Measurements from ENCODE around the gene SP4.
A peak's percentile ranks its signal among the peaks of the same experiment; 100 is the strongest.

Gene SP4

GRCh38 chr7:21427182-21427870, 557 bp upstream of the SP4 start:
- Mint-ChIP-seq H3K36me3 (ENCODE audit: low read depth) (peaks cover 27% of the 10 kb centered on the region), H3K27ac (peak overlapping the region; percentile 100), H3K4me1 (ENCODE audit: low read depth) (peaks cover 51% of the 10 kb centered on the region), H3K4me3 (peak overlapping the region; percentile 94), H3K9me3 (no peaks in the 10 kb centered on the region), H3K27me3 (no peaks in the 10 kb centered on the region)

GRCh38 chr7:21428659-21428941, 717 bp downstream of the SP4 start:
- H3K4me1 Mint-ChIP-seq (ENCODE audit: low read depth): peaks cover 64% of the 10 kb centered on the region
- peak overlapping the region; percentile 94 for H3K27ac Mint-ChIP-seq
- no peaks in the 10 kb centered on the region for H3K27me3 Mint-ChIP-seq
- H3K4me3 Mint-ChIP-seq: peak overlapping the region; percentile 98
- H3K9me3 Mint-ChIP-seq: no peaks in the 10 kb centered on the region
- peaks cover 39% of the 10 kb centered on the region for H3K36me3 Mint-ChIP-seq (ENCODE audit: low read depth)

GRCh38 chr7:21429021-21429420, 1.1 kb downstream of the SP4 start:
- H3K9me3 Mint-ChIP-seq: no peaks in the 10 kb centered on the region
- peaks cover 39% of the 10 kb centered on the region for H3K36me3 Mint-ChIP-seq (ENCODE audit: low read depth)
- H3K27me3 Mint-ChIP-seq: no peaks in the 10 kb centered on the region
- peak overlapping the region; percentile 59 for H3K27ac Mint-ChIP-seq
- H3K4me1 Mint-ChIP-seq (ENCODE audit: low read depth): peaks cover 67% of the 10 kb centered on the region
- H3K4me3 Mint-ChIP-seq: peak overlapping the region; percentile 98

GRCh38 chr7:21429786-21430574, 2.1 kb downstream of the SP4 start:
- Mint-ChIP-seq H3K27me3 (no peaks in the 10 kb centered on the region), H3K9me3 (no peaks in the 10 kb centered on the region), H3K4me1 (ENCODE audit: low read depth) (peaks cover 74% of the 10 kb centered on the region), H3K36me3 (ENCODE audit: low read depth) (peaks cover 43% of the 10 kb centered on the region), H3K27ac (no peak overlapping the region), H3K4me3 (peak overlapping the region; percentile 98)

- H3K36me3 Mint-ChIP-seq (ENCODE audit: low read depth): peaks cover 45% of the 10 kb centered on the region
- no peak overlapping the region for H3K27ac Mint-ChIP-seq
- H3K9me3 Mint-ChIP-seq: no peaks in the 10 kb centered on the region
Observed at GRCh38 chr7:21430575-21430954, 2.7 kb downstream of the SP4 start.

GRCh38 chr7:21443149-21443841, 15.4 kb downstream of the SP4 start:
- H3K27me3 Mint-ChIP-seq: no peaks in the 10 kb centered on the region
- H3K9me3 Mint-ChIP-seq: no peaks in the 10 kb centered on the region
- peaks cover 75% of the 10 kb centered on the region for H3K36me3 Mint-ChIP-seq (ENCODE audit: low read depth)
- no peak overlapping the region for H3K4me3 Mint-ChIP-seq
- H3K4me1 Mint-ChIP-seq (ENCODE audit: low read depth): peaks cover 54% of the 10 kb centered on the region
- H3K27ac Mint-ChIP-seq: no peak overlapping the region

More at GRCh38 chr7:21430575-21430954, 2.7 kb downstream of the SP4 start:
- Mint-ChIP-seq H3K4me1 (ENCODE audit: low read depth) (peaks cover 78% of the 10 kb centered on the region), H3K4me3 (peak overlapping the region; percentile 98), H3K27me3 (no peaks in the 10 kb centered on the region)

GRCh38 chr7:21448974-21449373, 21.1 kb downstream of the SP4 start:
- Mint-ChIP-seq H3K9me3 (peaks cover 9% of the 10 kb centered on the region), H3K4me1 (ENCODE audit: low read depth) (peaks cover 32% of the 10 kb centered on the region), H3K27ac (no peak overlapping the region), H3K27me3 (no peaks in the 10 kb centered on the region), H3K36me3 (ENCODE audit: low read depth) (peaks cover 74% of the 10 kb centered on the region), H3K4me3 (no peak overlapping the region)

GRCh38 chr7:21450076-21450475, 22.2 kb downstream of the SP4 start:
- Mint-ChIP-seq H3K9me3 (peaks cover 15% of the 10 kb centered on the region), H3K4me3 (no peak overlapping the region), H3K27ac (no peak overlapping the region), H3K36me3 (ENCODE audit: low read depth) (peaks cover 74% of the 10 kb centered on the region), H3K4me1 (ENCODE audit: low read depth) (peaks cover 27% of the 10 kb centered on the region), H3K27me3 (no peaks in the 10 kb centered on the region)

- peaks cover 76% of the 10 kb centered on the region for H3K36me3 Mint-ChIP-seq (ENCODE audit: low read depth)
- H3K4me3 Mint-ChIP-seq: no peak overlapping the region
- H3K4me1 Mint-ChIP-seq (ENCODE audit: low read depth): peaks cover 27% of the 10 kb centered on the region
- no peaks in the 10 kb centered on the region for H3K27me3 Mint-ChIP-seq
- H3K27ac Mint-ChIP-seq: peak overlapping the region; percentile 61
- peaks cover 15% of the 10 kb centered on the region for H3K9me3 Mint-ChIP-seq
Observed at GRCh38 chr7:21450941-21451340, 23.1 kb downstream of the SP4 start.

- H3K27ac Mint-ChIP-seq: no peak overlapping the region
- no peaks in the 10 kb centered on the region for H3K27me3 Mint-ChIP-seq
- peaks cover 72% of the 10 kb centered on the region for H3K36me3 Mint-ChIP-seq (ENCODE audit: low read depth)
- no peak overlapping the region for H3K4me3 Mint-ChIP-seq
- H3K4me1 Mint-ChIP-seq (ENCODE audit: low read depth): peaks cover 18% of the 10 kb centered on the region
- peaks cover 15% of the 10 kb centered on the region for H3K9me3 Mint-ChIP-seq
Observed at GRCh38 chr7:21454182-21454581, 26.3 kb downstream of the SP4 start.

GRCh38 chr7:21454906-21455305, 27.0 kb downstream of the SP4 start:
- Mint-ChIP-seq H3K27ac (no peak overlapping the region), H3K36me3 (ENCODE audit: low read depth) (peaks cover 77% of the 10 kb centered on the region), H3K9me3 (peaks cover 20% of the 10 kb centered on the region), H3K4me1 (ENCODE audit: low read depth) (peaks cover 17% of the 10 kb centered on the region), H3K4me3 (no peak overlapping the region), H3K27me3 (no peaks in the 10 kb centered on the region)

- Mint-ChIP-seq H3K9me3 (peaks cover 10% of the 10 kb centered on the region), H3K4me3 (no peak overlapping the region), H3K36me3 (ENCODE audit: low read depth) (peaks cover 51% of the 10 kb centered on the region), H3K27me3 (no peaks in the 10 kb centered on the region), H3K27ac (no peak overlapping the region), H3K4me1 (ENCODE audit: low read depth) (peaks cover 27% of the 10 kb centered on the region)
Observed at GRCh38 chr7:21461282-21461681, 33.4 kb downstream of the SP4 start.

- no peak overlapping the region for H3K27ac Mint-ChIP-seq
- peaks cover 28% of the 10 kb centered on the region for H3K4me1 Mint-ChIP-seq (ENCODE audit: low read depth)
- peaks cover 10% of the 10 kb centered on the region for H3K9me3 Mint-ChIP-seq
- no peak overlapping the region for H3K4me3 Mint-ChIP-seq
- no peaks in the 10 kb centered on the region for H3K27me3 Mint-ChIP-seq
- H3K36me3 Mint-ChIP-seq (ENCODE audit: low read depth): peaks cover 45% of the 10 kb centered on the region
Observed at GRCh38 chr7:21462081-21462480, 34.2 kb downstream of the SP4 start.

- Mint-ChIP-seq H3K27ac (no peak overlapping the region), H3K9me3 (peaks cover 10% of the 10 kb centered on the region), H3K4me3 (no peak overlapping the region), H3K4me1 (ENCODE audit: low read depth) (peaks cover 28% of the 10 kb centered on the region), H3K36me3 (ENCODE audit: low read depth) (peaks cover 48% of the 10 kb centered on the region), H3K27me3 (no peaks in the 10 kb centered on the region)
Observed at GRCh38 chr7:21463524-21463923, 35.6 kb downstream of the SP4 start.

- H3K27ac Mint-ChIP-seq: no peak overlapping the region
- H3K36me3 Mint-ChIP-seq (ENCODE audit: low read depth): peaks cover 19% of the 10 kb centered on the region
- H3K4me1 Mint-ChIP-seq (ENCODE audit: low read depth): peaks cover 18% of the 10 kb centered on the region
- no peaks in the 10 kb centered on the region for H3K9me3 Mint-ChIP-seq
- no peaks in the 10 kb centered on the region for H3K27me3 Mint-ChIP-seq
- no peak overlapping the region for H3K4me3 Mint-ChIP-seq
Observed at GRCh38 chr7:21468969-21469368, 41.1 kb downstream of the SP4 start.
